ENCODE measurements around the gene SYT1. TPM values are rescaled to one million over a fixed set of nuclear protein-coding genes. Genes with fewer than 3 reads are reported as not detected.
A peak's percentile ranks its signal among the peaks of the same experiment; 100 is the strongest.

SYT1 gene
- total and polyA plus RNA-seq, 2 donors: 0.82 to 1.5 TPM

- Histone ChIP-seq H3K27ac (ENCODE audit: low read depth in 1 of 2, low read length in 1 of 2) (no peak overlapping the region), H3K4me1 (ENCODE audit: control insufficient read depth in 2 of 2, insufficient read depth in 2 of 2, low read length in 2 of 2) (no peaks in the 10 kb centered on the region)
These were observed 545.0 kb downstream of the SYT1 start for GRCh38 chr12:79409562-79409961.

GRCh38 chr12:79411791-79412190 is 547.2 kb downstream of the SYT1 start:
- H3K4me3 ChIP-seq (ENCODE audit: low read length in 2 of 2): no peak overlapping the region
- no peaks in the 10 kb centered on the region for H3K27me3 ChIP-seq (ENCODE audit: control insufficient read depth in 2 of 2, insufficient read depth in 1 of 2, low read length in 1 of 2)
- WGBS: 88% methylated on average over 3 of the region's 3 CpGs
- H3K4me1 ChIP-seq (ENCODE audit: control insufficient read depth in 2 of 2, insufficient read depth in 2 of 2, low read length in 2 of 2): no peaks in the 10 kb centered on the region
- no peaks in the 10 kb centered on the region for H3K9me3 ChIP-seq (ENCODE audit: control insufficient read depth in 2 of 2, insufficient read depth in 1 of 2, low read length in 1 of 2)
- DNase-seq (ENCODE audit: low read depth in 6 of 9, low spot score in 9 of 9): no peak
- no peak overlapping the region for H3K27ac ChIP-seq (ENCODE audit: low read depth in 1 of 2, low read length in 1 of 2)
- no peaks in the 10 kb centered on the region for H3K36me3 ChIP-seq (ENCODE audit: control insufficient read depth in 2 of 2, insufficient read depth in 2 of 2, low read length in 1 of 2)

More at GRCh38 chr12:79409562-79409961, 545.0 kb downstream of the SYT1 start:
- no peak for DNase-seq (ENCODE audit: low read depth in 6 of 9, low spot score in 9 of 9)
- no peaks in the 10 kb centered on the region for H3K9me3 ChIP-seq (ENCODE audit: control insufficient read depth in 2 of 2, insufficient read depth in 1 of 2, low read length in 1 of 2)
- WGBS: 85% methylated on average over 2 of the region's 2 CpGs
- no peaks in the 10 kb centered on the region for H3K36me3 ChIP-seq (ENCODE audit: control insufficient read depth in 2 of 2, insufficient read depth in 2 of 2, low read length in 1 of 2)
- H3K4me3 ChIP-seq (ENCODE audit: low read length in 2 of 2): no peak overlapping the region
- no peaks in the 10 kb centered on the region for H3K27me3 ChIP-seq (ENCODE audit: control insufficient read depth in 2 of 2, insufficient read depth in 1 of 2, low read length in 1 of 2)

GRCh38 chr12:79413796-79414195 is 549.2 kb downstream of the SYT1 start:
- DNase-seq (ENCODE audit: low read depth in 6 of 9, low spot score in 9 of 9): no peak
- H3K4me1 ChIP-seq (ENCODE audit: control insufficient read depth in 2 of 2, insufficient read depth in 2 of 2, low read length in 2 of 2): no peaks in the 10 kb centered on the region
- H3K36me3 ChIP-seq (ENCODE audit: control insufficient read depth in 2 of 2, insufficient read depth in 2 of 2, low read length in 1 of 2): no peaks in the 10 kb centered on the region
- no peaks in the 10 kb centered on the region for H3K9me3 ChIP-seq (ENCODE audit: control insufficient read depth in 2 of 2, insufficient read depth in 1 of 2, low read length in 1 of 2)
- H3K4me3 ChIP-seq (ENCODE audit: low read length in 2 of 2): no peak overlapping the region
- H3K27ac ChIP-seq (ENCODE audit: low read depth in 1 of 2, low read length in 1 of 2): no peak overlapping the region
- H3K27me3 ChIP-seq (ENCODE audit: control insufficient read depth in 2 of 2, insufficient read depth in 1 of 2, low read length in 1 of 2): no peaks in the 10 kb centered on the region

DNA sequence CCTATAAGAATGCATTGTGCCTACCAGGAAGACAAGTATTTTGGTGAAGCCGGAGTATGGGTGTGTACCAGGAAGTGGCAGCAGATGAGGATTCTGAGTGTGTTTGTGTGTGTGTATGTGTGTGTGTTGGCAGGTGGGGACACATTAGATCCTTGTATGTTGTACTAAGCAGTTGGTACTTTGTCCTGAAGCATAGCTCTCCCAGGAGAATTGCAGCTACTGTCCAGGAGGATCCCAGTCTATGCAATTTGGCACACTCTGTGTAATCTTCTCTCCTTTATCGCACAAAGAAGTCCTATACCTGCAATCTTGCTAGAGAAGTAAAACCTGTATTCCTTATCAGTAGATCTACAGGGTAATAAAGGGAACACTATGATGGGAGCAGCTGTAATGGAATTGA is 549.7 kb downstream of the SYT1 start:
- Histone ChIP-seq H3K4me3 (ENCODE audit: low read length in 2 of 2) (no peak overlapping the region), H3K36me3 (ENCODE audit: control insufficient read depth in 2 of 2, insufficient read depth in 2 of 2, low read length in 1 of 2) (no peaks in the 10 kb centered on the region), H3K4me1 (ENCODE audit: control insufficient read depth in 2 of 2, insufficient read depth in 2 of 2, low read length in 2 of 2) (no peaks in the 10 kb centered on the region), H3K27ac (ENCODE audit: low read depth in 1 of 2, low read length in 1 of 2) (no peak overlapping the region), H3K9me3 (ENCODE audit: control insufficient read depth in 2 of 2, insufficient read depth in 1 of 2, low read length in 1 of 2) (no peaks in the 10 kb centered on the region), H3K27me3 (ENCODE audit: control insufficient read depth in 2 of 2, insufficient read depth in 1 of 2, low read length in 1 of 2) (no peaks in the 10 kb centered on the region)
- no peak for DNase-seq (ENCODE audit: low read depth in 6 of 9, low spot score in 9 of 9)
- 97% methylated on average over 2 of the region's 2 CpGs for WGBS

DNA sequence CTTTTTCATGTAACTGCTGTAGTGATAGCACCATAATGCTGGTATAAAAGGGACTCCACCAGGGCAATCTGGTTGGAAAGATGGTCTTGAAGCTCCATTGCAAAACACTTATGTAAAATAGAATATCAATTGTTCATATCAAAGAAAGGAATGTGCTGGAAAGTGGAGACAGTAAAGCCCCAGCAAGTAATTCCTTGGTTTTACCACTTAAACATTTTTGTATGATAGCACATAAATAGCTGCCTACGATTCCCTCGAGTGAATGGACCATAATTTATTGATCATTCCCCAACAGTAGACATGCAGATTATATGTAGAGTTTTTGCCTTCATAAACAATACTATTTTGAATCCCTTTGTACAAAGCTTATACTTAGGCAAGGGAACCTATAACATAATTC is 550.7 kb downstream of the SYT1 start:
- Histone ChIP-seq H3K27me3 (ENCODE audit: control insufficient read depth in 2 of 2, insufficient read depth in 1 of 2, low read length in 1 of 2) (no peaks in the 10 kb centered on the region), H3K36me3 (ENCODE audit: control insufficient read depth in 2 of 2, insufficient read depth in 2 of 2, low read length in 1 of 2) (no peaks in the 10 kb centered on the region), H3K4me1 (ENCODE audit: control insufficient read depth in 2 of 2, insufficient read depth in 2 of 2, low read length in 2 of 2) (no peaks in the 10 kb centered on the region), H3K4me3 (ENCODE audit: low read length in 2 of 2) (no peak overlapping the region), H3K9me3 (ENCODE audit: control insufficient read depth in 2 of 2, insufficient read depth in 1 of 2, low read length in 1 of 2) (no peaks in the 10 kb centered on the region), H3K27ac (ENCODE audit: low read depth in 1 of 2, low read length in 1 of 2) (no peak overlapping the region)
- 72% methylated on average over 2 of the region's 2 CpGs for WGBS
- DNase-seq (ENCODE audit: low read depth in 6 of 9, low spot score in 9 of 9): no peak

- Histone ChIP-seq H3K9me3 (ENCODE audit: control insufficient read depth in 2 of 2, insufficient read depth in 1 of 2, low read length in 1 of 2) (no peaks in the 10 kb centered on the region), H3K27me3 (ENCODE audit: control insufficient read depth in 2 of 2, insufficient read depth in 1 of 2, low read length in 1 of 2) (no peaks in the 10 kb centered on the region), H3K27ac (ENCODE audit: low read depth in 1 of 2, low read length in 1 of 2) (no peak overlapping the region), H3K36me3 (ENCODE audit: control insufficient read depth in 2 of 2, insufficient read depth in 2 of 2, low read length in 1 of 2) (no peaks in the 10 kb centered on the region), H3K4me3 (ENCODE audit: low read length in 2 of 2) (no peak overlapping the region), H3K4me1 (ENCODE audit: control insufficient read depth in 2 of 2, insufficient read depth in 2 of 2, low read length in 2 of 2) (no peaks in the 10 kb centered on the region)
- WGBS: 73% methylated on average over 5 of the region's 5 CpGs
- DNase-seq (ENCODE audit: low read depth in 6 of 9, low spot score in 9 of 9): no peak
These were observed 551.3 kb downstream of the SYT1 start for GRCh38 chr12:79415746-79416435.

GRCh38 chr12:79420146-79420618 is 555.6 kb downstream of the SYT1 start:
- Histone ChIP-seq H3K27me3 (ENCODE audit: control insufficient read depth in 2 of 2, insufficient read depth in 1 of 2, low read length in 1 of 2) (no peaks in the 10 kb centered on the region), H3K4me1 (ENCODE audit: control insufficient read depth in 2 of 2, insufficient read depth in 2 of 2, low read length in 2 of 2) (no peaks in the 10 kb centered on the region), H3K4me3 (ENCODE audit: low read length in 2 of 2) (no peak overlapping the region), H3K9me3 (ENCODE audit: control insufficient read depth in 2 of 2, insufficient read depth in 1 of 2, low read length in 1 of 2) (no peaks in the 10 kb centered on the region), H3K36me3 (ENCODE audit: control insufficient read depth in 2 of 2, insufficient read depth in 2 of 2, low read length in 1 of 2) (no peaks in the 10 kb centered on the region), H3K27ac (ENCODE audit: low read depth in 1 of 2, low read length in 1 of 2) (no peak overlapping the region)
- peak in 1 of 9 donors; percentile 14 for DNase-seq (ENCODE audit: low read depth in 6 of 9, low spot score in 9 of 9)

DNA sequence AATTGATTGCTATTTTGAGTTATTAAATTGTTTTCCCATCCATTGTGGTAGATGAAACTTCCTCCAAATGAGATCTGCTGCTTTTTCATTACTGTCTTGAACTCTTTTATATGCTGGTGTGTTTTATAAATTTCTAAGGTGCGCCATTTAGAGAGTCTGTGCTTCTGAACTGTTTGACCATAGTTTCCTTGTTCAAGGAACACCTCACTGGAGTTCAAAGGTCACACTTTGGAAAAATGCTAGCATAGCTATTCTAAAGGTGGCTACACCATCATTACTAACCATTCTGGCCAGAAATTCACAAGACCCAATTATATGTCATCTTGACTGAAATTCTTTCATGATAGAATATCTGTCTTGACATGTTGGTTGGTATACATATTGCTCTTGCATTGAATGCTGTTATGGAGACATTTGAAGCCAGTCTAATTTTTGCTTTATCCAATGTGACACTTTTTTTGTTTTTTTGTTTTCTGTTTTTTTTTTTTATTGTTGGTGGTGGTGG is 556.7 kb downstream of the SYT1 start:
- H3K4me3 ChIP-seq (ENCODE audit: low read length in 2 of 2): no peak overlapping the region
- H3K27ac ChIP-seq (ENCODE audit: low read depth in 1 of 2, low read length in 1 of 2): peak overlapping the region in 1 of 2 donors; percentile 18
- no peaks in the 10 kb centered on the region for H3K36me3 ChIP-seq (ENCODE audit: control insufficient read depth in 2 of 2, insufficient read depth in 2 of 2, low read length in 1 of 2)
- no peaks in the 10 kb centered on the region for H3K4me1 ChIP-seq (ENCODE audit: control insufficient read depth in 2 of 2, insufficient read depth in 2 of 2, low read length in 2 of 2)
- no peaks in the 10 kb centered on the region for H3K27me3 ChIP-seq (ENCODE audit: control insufficient read depth in 2 of 2, insufficient read depth in 1 of 2, low read length in 1 of 2)
- 100% methylated on average over 1 of the region's 1 CpG for WGBS
- DNase-seq (ENCODE audit: low read depth in 6 of 9, low spot score in 9 of 9): no peak
- H3K9me3 ChIP-seq (ENCODE audit: control insufficient read depth in 2 of 2, insufficient read depth in 1 of 2, low read length in 1 of 2): no peaks in the 10 kb centered on the region

GRCh38 chr12:79422060-79422812 is 557.7 kb downstream of the SYT1 start:
- no peak overlapping the region for H3K4me3 ChIP-seq (ENCODE audit: low read length in 2 of 2)
- no peaks in the 10 kb centered on the region for H3K36me3 ChIP-seq (ENCODE audit: control insufficient read depth in 2 of 2, insufficient read depth in 2 of 2, low read length in 1 of 2)
- no peaks in the 10 kb centered on the region for H3K27me3 ChIP-seq (ENCODE audit: control insufficient read depth in 2 of 2, insufficient read depth in 1 of 2, low read length in 1 of 2)
- no peak overlapping the region for H3K27ac ChIP-seq (ENCODE audit: low read depth in 1 of 2, low read length in 1 of 2)
- 94% methylated on average over 3 of the region's 3 CpGs for whole genome bisulfite sequencing
- H3K4me1 ChIP-seq (ENCODE audit: control insufficient read depth in 2 of 2, insufficient read depth in 2 of 2, low read length in 2 of 2): no peaks in the 10 kb centered on the region
- no peak for DNase-seq (ENCODE audit: low read depth in 6 of 9, low spot score in 9 of 9)
- H3K9me3 ChIP-seq (ENCODE audit: control insufficient read depth in 2 of 2, insufficient read depth in 1 of 2, low read length in 1 of 2): no peaks in the 10 kb centered on the region
